NCI-H748 (cell line): ENCODE results near the gene ADAM33.

Experiments used
- DNase-seq: peaks from one replicate; lab custom pipeline; 2025; ENCODE audit not compliant: unreplicated experiment; lab: John Stamatoyannopoulos, UW

Gene ADAM33

DNA sequence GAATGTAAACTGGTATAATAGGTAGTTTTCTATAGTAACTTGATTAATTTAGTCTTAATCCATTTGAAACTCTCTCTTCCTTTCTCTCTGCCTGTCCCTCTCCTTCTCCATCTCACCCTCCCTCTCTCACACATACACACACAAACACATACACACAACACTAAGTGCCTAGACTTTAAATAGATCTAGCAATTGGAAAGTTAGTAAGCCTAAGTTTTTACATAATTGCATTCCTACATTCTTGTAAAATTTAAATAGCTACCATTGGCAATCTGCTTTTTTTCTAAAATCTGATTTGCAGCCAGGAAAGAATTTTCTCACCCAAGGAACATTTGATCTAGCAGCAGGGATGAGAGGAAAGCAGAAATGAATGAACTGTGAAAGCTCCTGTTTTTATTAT, 34.3 kb downstream of the ADAM33 start:
- no peak for DNase-seq

DNA sequence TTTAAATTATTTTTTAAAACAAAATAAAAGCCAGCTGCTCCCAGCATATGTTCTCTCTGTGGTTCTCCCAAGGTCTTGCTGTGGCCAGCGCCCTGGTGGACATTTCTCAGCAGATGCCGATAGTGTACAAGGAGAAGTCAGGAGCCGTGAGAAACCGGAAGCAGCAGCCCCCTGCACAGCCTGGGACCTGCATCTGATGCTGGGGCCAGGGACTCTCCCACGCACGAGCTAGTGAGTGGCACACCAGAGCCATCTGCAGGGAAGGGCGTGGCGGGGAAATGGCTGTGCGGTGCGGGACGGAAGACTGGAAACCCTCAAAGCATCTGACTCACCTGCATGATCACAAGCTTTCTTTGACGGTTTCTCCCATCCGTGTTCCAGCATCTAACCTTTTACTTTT, 35.2 kb downstream of the ADAM33 start:
- no peak for DNase-seq

- no peak for DNase-seq
These were observed 35.8 kb downstream of the ADAM33 start for GRCh38 chr20:3646067-3646440.

GRCh38 chr20:3645309-3646066, 36.3 kb downstream of the ADAM33 start:
- DNase-seq, result peak; percentile 52

GRCh38 chr20:3640259-3640658, 41.6 kb downstream of the ADAM33 start:
- DNase-seq, result no peak

- no peak for DNase-seq
These were observed 46.5 kb downstream of the ADAM33 start for GRCh38 chr20:3635346-3635745.

DNA sequence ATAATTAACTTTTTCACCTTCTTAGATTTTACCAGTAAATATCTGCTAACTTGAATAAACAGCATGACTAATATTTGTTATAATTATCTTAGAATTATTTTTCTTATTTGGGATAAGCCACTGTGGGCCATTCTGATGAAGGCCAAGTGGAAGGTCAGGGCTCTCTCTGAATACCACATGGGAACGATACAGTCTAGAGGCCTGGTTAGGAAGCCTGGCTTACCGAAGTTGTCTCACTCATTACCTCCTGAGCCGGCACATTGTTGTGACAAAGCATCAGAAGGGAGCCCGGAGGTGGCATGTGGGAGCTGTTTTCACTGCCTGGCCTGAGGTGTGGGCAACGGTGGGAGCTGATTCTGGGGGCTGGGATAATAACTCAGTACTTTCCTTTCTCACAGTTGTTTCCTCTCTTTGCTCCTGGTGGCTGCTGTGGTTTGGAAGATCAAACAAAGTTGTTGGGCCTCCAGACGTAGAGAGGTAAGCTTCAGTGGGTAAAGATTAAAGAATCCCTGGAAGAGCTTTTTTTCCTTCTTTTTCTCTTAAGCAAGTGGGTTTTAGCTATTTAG, 47.8 kb downstream of the ADAM33 start:
- DNase-seq, result no peak

GRCh38 chr20:3632311-3633004, 49.4 kb downstream of the ADAM33 start:
- no peak for DNase-seq

GRCh38 chr20:3631534-3631933, 50.3 kb downstream of the ADAM33 start:
- DNase-seq, result no peak

DNA sequence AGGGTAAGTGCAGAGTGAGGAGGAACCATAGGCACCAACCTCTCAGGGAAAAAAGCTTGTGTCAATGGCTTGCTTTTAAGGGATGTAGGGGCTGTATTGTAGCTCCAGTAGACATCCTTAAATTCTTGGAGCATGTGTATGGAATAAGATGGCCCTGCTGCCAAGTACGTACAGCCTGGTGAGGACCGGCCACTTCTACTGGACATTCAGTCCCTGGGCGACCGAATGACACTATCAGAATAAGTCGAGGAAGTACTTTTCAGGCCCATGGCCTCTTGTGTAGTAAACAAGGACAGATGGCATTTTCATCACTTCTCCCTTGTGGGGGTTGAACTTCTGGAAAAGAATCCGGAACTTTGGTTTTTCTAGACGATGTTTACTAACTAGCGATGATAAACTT, 51.4 kb downstream of the ADAM33 start:
- DNase-seq, result no peak

- DNase-seq, result no peak
These were observed 51.9 kb downstream of the ADAM33 start for GRCh38 chr20:3629893-3630292.

DNA sequence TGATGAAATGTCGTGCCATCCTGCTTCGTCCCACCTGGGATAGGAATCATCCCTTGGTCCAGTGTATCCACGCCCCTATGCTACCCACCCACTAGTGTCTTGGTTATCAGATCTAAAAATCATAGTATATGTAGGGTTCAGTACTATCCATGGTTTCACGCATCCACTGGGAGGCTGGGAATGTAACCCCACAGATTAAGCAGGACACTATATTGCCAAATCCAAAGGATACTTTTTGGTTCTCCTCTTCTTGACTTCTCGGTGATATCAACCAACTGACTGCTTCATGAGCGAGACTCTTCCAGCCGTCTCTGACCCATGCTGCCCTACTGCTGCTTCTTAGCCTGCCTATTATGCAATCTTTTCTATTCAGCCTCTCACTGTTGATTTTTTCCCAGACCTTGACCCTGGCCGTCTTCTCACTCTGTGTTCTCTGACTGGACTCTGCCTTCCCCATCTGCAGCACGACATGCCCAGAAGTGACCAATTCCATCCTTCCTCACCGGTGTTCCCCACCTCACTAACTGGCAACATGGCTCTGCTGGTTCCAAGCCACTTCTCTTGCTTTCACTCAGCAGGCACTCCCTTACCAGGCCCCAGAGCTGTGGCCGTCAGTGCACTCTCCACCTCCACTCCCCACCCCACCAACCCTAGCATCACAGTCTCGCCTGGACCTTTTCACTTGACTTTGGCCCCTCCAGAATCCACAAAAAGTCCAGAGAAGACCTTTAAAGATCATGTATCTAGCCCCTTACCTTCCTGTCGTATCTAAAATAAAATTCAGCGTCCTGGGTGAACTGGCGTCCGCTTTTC, 53.1 kb downstream of the ADAM33 start:
- no peak for DNase-seq

DNA sequence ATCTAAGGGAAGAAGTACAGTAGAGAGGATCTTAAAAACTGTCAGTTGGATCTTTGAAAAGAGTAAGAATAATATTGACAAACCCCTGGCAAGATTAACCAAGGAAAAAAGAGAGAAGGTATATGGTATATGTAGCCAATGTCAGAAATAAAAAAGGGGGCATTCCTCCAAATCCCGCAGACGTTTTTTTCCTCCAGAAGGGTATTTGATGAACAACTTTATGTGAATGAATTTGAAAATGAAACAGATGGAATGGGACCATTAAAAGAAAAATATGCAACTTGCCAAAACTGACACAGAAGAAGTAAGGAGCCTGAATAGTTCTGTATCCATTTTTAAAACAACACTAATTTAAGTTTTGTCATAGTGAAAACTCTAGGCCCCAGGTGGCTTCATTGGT, 54.3 kb downstream of the ADAM33 start:
- DNase-seq, result no peak

- no peak for DNase-seq
These were observed 59.4 kb downstream of the ADAM33 start for GRCh38 chr20:3622406-3622805.

DNA sequence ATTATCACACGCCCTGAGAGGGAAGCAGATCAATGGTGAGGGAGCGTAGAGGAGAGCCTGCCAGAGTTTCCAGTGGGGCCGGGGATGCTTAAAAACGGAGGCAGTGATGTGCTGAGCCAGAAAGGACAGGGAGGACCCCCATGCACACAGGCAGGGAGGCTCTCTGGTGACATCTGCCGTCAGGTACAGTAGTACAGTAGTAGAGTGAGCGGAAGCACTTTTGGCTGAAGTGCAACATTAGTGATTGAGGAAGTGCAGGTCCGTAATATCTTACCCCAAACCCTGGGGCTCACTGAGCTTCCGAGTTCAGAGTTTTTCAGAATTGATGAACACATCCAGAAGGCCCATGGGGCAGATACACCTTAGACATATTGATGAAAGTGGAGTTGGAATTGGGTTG, 60.7 kb downstream of the ADAM33 start:
- no peak for DNase-seq
